Stimulated activated CD4-positive, alpha-beta T cell treated with anti-CD3 and anti-CD28 coated beads, Interleukin-12 subunit alpha, Interleukin-12 subunit beta, amount 100 ng/mL, for 48 hours (primary cell): Measurements from ENCODE around the gene ARL11.
"Not testable (repeated sequence)": the region's sequence is repeated elsewhere in the genome, so short reads cannot be mapped to it uniquely, and the experiment has no call there.

Experiments
- DNase-seq, 3 donors: peaks; one replicate each; pipeline ENCODE4 v3.0.0-alpha.2; 2020; ENCODE audit warnings: low read depth in 2 of 3, low spot score in 1 of 3

Gene ARL11

DNA sequence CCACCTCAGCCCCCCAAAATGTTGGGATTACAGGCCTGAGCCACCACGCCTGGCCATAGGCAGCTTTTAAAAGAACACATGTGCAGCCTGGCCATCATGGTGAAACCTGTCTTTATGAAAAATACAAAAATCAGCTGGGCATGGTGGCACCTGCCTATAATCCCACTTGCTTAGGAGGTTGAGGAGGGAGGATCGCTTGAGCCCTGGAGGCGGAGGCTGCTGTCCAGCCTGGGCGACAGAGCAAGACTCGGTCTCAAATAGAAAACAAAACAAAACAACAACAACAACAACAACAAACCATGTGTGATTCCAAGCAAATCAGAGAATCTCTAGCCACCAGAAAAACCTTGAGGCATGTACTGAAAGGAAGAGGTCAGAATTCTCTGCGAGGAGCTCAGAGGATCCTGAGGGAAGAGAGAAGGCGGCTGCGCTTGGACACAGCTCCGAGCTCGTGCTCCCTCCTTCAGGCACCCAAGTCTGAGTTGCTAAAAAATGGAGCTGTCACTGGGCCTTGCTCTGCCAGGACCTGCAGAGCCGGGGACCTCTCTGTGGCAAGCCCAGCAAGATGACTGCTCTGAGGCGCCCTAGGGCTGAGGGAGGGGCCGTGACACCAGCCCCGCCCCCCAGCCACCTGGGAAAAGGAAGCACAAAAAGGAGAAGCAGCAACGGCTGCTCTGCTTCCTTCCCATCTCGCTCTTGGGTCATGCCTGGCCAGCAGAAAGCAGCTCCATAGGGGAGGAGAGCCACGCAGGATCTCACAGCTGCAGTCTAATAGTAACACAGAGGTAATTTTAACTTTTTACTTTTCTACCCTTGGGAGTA is at the start of gene ARL11:
ARL11 (plus strand) TSS at position 677 of the 822 bp plus-strand sequence. CDS start 1,941 bp downstream, outside the sequence.
- peak; percentile 37 to 45 (median 38) for DNase-seq

- DNase-seq, result no peak
These were observed 48.8 kb upstream of the ARL11 start for GRCh38 chr13:49579501-49579900.

DNA sequence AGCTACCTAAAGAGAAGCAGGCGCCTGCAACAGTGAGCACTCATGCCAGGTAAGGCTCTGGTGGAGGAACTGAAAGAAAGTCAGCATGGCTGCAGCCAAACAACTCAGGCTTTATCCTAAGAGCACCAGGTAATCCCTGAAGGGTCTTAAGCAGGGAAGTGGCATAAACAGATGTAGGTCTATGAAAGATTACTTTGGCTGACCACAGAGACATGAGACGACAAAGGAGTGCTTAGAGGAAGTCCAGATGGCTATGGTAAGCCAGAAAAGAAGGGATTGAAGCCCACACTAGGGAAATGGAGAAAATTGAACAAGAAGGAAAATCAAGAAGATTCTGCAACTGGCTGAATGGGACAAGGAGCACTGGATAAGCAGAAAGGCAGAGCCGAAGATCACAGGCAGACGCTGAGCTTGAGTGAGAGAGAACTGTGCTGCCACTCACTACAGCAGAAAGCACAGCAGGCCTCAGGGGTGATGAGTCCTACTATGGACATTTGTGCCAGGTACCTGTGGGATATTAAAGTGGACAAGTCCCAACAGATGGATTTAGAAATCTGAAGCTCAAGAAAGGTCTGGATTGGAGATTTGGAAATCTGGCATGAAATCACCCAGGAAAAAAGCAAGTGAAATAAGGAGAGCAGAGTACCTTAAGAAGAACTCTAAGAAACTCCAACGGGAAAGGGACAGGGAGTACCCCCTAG is 47.2 kb upstream of the ARL11 start:
- DNase-seq, result no peak

DNA sequence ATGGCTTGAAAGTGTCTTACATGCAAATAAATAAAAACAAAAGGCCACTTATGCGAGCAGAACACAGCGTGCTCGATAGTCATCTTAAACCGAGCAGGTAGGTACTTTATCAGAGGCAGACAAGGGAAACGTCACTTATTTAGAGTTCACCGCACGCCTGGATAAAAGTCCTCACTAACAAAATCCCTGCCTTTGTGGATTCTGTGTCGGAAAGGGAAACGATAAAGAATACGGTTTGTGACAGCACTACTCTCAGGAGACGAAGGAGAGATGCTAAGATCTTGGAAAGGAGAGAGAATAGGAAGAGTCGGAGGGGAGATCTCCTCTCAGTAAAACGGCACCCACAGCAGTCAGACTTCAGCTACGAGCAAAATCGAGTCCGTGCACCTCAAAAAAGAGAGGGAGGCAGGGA is 43.5 kb upstream of the ARL11 start:
- no peak for DNase-seq

DNA sequence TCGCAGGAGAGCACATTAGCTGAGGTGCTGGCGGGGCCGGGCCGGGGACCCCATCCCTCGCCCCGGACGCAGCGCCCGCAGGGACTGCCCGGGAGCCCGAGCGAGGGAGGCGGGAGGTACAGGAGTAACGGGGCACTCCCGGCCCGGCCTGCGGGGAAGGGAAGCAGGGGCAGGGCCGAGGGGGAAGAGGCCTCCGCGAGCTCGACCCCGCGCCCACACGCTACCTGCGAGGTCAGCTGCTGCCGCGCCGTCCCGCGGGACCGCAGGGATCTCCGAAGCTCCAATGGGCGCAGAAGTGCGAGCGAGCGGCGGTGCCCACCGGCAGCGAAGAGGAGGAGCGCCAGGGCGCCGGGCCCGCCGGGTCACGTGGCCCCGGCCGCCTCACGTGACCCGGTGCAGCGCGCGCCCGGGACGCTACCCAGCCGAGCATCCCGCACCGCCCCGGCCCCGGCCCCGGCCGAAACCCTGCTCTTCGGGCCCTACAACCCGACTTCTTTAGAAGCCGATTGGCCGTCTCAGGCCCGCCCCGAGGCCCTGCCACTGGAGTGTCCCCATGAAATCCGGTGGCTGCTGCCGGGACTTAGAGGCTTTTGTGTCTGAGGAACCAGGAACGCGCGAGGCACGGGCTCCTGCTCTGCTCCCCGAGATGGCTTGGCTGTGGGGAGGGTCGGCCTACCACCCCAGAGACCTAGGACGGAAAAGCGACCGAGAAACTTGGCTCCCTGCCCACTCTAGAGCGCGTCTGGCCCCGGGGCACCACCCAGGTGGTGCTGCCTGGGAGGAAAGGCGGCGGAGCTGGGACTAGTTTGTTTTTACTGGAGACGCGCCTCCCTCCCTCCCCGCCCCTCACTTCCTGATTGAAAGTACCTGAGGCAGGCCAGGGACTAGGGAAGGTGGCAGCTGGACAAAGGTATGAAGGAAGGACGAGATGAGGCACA is 42.8 kb upstream of the ARL11 start, which contains the start of gene RCBTB1:
RCBTB1 (minus strand) TSS at position 339 of the 938 bp plus-strand sequence. CDS start 18,279 bp downstream, outside the sequence.
- peak; percentile 20 to 57 (median 35) for DNase-seq

DNA sequence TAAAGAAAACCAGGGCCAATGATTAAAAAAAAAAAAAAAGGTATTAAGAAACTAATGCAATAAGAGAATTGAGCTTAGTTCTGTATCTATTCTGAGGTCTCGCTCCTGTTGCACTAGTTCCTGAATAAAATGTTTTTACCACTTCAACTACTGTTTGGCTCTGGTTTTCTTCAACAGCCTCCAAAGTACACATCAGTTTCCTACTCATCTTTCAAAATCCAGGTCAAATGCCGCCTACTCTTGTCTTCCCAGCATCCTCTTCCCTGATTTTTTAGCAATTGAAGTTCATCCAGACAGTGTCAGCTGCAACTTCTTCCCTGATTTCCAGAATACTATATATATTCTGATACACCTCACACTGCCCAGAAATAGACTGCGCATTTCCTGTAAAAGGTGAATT is 41.6 kb upstream of the ARL11 start:
- no peak for DNase-seq

DNA sequence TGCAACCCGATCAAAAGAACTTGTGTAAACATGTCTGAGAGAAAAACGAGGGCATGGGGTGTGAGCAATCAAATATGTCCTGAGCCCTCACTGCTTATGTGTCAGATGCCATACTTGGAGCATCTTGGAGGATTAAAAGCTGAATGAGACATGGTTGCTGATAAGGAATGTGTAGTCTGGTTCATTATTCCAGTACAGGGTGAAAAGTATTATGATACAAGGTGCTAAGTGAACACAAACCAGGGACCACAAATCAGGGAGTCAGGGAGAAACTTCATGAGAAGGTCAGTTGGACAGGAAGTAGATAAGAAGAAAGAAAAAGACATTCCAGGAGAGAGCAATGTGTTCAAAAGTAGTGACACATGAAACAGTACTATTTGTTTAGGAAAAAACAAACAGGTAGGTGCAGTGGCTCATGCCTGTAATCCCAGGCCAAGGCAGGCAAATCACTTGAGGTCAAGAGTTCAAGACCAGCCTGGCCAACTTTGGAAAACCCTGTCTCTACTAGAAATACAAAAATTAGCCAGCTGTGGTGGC is 40.9 kb upstream of the ARL11 start:
- DNase-seq, result no peak

DNA sequence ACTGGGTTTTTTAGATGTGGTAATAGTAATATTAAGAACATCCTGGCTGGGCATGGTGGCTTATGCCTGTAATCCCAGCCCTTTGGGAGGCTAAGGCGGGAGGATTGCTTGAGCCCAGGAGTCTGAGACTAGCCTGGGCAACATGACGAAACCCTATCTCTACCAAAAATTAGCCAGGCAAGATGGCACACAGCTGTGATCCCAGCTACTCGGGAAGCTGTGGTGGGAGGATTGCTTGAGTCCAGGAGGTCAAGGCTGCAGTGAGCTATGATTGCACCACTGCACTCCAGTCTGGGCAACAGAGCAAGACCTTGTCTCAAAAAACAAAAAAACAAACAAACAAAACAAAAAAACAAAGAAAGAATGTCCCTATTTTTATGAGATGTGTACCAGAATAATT is 37.6 kb upstream of the ARL11 start:
- DNase-seq, result not testable (repeated sequence)

DNA sequence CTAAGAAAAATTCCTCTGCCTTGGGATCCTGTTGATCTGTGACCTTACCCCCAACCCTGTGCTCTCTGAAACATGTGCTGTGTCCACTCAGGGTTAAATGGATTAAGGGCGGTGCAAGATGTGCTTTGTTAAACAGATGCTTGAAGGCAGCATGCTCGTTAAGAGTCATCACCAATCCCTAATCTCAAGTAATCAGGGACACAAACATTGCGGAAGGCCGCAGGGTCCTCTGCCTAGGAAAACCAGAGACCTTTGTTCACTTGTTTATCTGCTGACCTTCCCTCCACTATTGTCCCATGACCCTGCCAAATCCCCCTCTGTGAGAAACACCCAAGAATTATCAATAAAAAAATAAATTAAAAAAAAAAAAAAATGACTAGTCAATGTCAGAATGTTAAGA is 34.4 kb upstream of the ARL11 start:
- not testable (repeated sequence) for DNase-seq

- DNase-seq, result no peak
These were observed 33.7 kb upstream of the ARL11 start for GRCh38 chr13:49594576-49594975.

- DNase-seq, result no peak
These were observed 32.1 kb upstream of the ARL11 start for GRCh38 chr13:49596221-49596620.

- DNase-seq, result no peak
These were observed 31.2 kb upstream of the ARL11 start for GRCh38 chr13:49597043-49597641.

DNA sequence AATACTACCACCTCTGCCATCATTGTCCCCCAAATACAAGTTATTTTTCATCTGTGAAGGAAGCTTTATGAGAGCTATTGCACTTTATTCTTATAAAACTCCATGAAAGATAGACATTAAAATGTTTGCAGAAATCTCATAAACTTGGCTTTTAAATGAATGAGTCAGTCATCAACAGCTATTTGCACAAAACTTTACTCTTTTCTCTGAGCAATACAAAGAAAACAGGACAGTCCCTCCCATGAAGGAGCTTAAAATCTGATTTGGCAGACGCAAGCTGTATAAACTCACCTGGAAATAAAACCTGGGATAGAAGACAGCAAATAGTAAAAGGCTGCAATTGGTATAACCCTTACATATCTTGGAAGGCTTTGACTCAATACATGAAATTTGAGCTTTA is 26.3 kb upstream of the ARL11 start:
- DNase-seq, result no peak

DNA sequence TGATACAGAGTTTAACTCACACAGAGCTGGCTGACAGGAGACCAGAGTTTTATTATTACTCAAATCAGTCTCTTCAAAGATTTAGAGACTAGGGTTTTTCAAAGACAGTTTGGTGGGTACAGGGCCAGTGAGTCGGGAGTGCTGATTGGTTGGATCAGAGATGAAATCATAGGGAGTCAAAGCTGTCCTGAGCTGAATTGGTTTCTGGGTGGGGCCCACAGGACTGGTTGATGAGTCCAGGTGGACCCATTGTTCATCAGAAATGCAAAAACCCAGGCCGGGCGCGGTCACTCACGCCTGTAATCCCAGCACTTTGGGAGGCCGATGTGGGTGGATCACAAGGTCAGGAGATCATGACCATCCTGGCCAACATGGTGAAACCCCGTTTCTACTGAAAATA is 25.7 kb upstream of the ARL11 start:
- DNase-seq, result not testable (repeated sequence)

DNA sequence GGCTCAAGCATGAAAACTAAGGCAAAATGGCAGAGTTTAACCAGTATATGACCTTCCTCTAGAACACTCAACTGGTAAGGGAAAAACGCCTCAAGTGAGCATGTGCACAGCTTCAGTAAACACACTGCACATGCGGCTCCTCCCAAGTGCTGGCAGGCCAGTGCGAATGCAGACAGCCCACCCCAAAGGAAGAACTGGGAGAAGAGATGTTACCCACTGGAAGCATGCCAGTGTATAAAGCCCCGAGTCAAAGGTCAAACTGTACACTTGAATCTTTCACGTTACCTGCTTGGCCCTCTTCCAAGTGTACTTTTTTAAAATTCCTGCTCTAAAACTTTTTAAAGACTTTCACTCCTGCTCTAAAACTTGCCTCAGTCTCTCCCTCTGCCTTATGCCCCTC is 23.7 kb upstream of the ARL11 start:
- DNase-seq, result no peak

DNA sequence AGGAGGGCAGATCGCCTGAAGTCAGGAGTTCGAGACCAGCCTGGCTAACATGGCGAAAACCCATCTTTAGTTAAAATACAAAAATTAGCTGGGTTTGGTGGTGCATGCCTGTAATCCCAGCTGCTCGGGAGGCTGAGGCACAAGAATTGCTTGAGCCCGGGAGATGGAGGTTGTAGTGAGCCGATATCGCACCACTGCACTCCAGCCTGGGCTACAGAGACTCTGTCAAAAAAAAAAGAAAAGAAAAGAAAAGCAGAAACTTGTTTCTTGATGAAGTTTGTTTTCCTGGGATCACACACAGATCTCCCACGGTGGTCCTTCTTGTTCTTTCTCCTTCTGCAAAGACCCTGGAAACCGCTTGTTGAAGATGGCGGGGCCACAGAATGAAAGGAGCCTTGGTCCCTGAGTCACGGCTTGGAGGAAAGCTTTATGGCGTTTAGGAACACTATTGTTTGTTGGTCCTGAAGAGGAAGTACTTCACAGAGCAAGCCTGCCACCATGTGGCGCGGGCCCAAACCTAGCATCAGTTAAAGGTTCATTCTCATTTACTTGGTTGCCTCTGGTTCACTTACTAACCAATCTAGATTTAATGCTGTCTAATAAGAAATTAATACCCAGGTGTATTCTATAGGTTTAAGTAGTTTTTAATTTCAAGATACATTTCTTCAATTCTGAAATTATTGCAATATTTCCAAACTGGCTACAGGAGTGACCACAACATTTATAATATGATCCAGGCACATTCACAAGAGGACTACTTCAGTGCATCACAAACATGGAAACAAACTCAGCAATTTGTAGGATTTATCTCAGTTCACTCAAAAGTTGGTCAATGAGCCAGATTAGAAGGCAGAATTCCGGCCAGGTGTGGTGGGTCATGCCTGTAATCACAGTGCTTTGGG is 21.3 kb upstream of the ARL11 start:
- peak; percentile 62 to 71 (median 67) for DNase-seq

GRCh38 chr13:49607761-49608160 is 20.5 kb upstream of the ARL11 start:
- DNase-seq, result no peak

DNA sequence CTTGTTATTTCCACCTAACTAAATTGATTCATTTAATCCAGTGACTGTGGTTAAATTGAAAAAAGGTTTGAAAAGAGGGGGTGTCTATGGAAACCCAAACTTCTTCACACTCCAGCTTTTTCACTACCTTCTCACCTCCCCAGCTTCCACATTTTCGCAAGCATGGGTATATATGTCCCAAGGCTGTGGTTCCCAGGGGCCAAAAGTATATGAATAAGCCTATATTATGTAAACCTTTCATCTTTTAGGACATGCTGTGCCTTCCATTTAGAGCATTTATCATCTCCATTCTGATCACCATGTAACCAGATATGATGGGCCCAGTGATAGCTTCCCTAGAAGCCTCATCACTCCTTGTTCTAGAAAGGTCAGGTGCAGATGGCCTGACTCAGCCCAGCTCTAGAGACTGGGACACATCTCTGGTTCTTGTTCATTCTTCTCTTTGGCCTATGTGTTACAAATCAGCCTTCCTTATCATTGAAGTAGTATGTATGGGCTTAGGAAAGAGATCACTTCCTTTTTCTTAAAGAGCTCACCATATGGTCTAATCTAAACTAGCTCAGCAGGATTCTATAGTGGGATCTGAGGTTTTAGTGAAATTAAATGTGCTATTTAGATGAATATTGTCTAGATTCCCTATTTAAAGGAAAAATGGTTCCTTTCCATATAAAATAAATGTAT is 19.5 kb upstream of the ARL11 start:
- no peak for DNase-seq

- no peak for DNase-seq
These were observed 18.1 kb upstream of the ARL11 start for GRCh38 chr13:49610176-49610575.
